Loucy (cell line): Measurements from ENCODE around the gene TMEM217.

Experiments used
- H2AFZ ChIP-seq: fragments of 200-600 bp; sonication (generic); 2 replicates; pipeline ENCODE4 v1.6.0; 2016; ENCODE audit warnings: antibody characterized with exemption, mild to moderate bottlenecking, low read length, moderate library complexity
- H3F3A ChIP-seq: fragments of 200-600 bp; 2 replicates; pipeline ENCODE4 v1.6.0; 2016; ENCODE audit warnings: antibody characterized with exemption, low read depth, mild to moderate bottlenecking
- H3K27me3 ChIP-seq: fragments of 200-600 bp; sonication (generic); 2 replicates; pipeline ENCODE4 v1.6.1; 2014; ENCODE audit warnings: low read length, mild to moderate bottlenecking; ENCODE audit not compliant: insufficient read depth, poor library complexity, severe bottlenecking
- H3K36me3 ChIP-seq: fragments of 200-600 bp; sonication (generic); 2 replicates; pipeline ENCODE4 v1.6.1; 2016; ENCODE audit warnings: low read length; ENCODE audit not compliant: insufficient read depth
- H3K4me1 ChIP-seq: fragments of 200-600 bp; sonication (generic); 2 replicates; pipeline ENCODE4 v1.5.1; 2014; ENCODE audit warnings: low read length, mild to moderate bottlenecking; ENCODE audit not compliant: insufficient read depth, poor library complexity, severe bottlenecking
- H3K4me2 ChIP-seq: fragments of 200-600 bp; sonication (generic); 2 replicates; pipeline ENCODE4 v1.6.0; 2014; ENCODE audit warnings: antibody characterized with exemption, low read length, low read depth, mild to moderate bottlenecking; ENCODE audit not compliant: poor library complexity, severe bottlenecking
- H3K4me3 ChIP-seq: fragments of 200-600 bp; sonication (generic); 2 replicates; pipeline ENCODE4 v1.5.1; 2014; ENCODE audit warnings: low read length, mild to moderate bottlenecking, mixed read lengths; ENCODE audit not compliant: poor library complexity, severe bottlenecking
- H3K79me2 ChIP-seq: fragments of 200-600 bp; sonication (generic); 2 replicates; pipeline ENCODE4 v1.6.1; 2014; ENCODE audit warnings: low read length; ENCODE audit not compliant: insufficient read depth
- H3K9ac ChIP-seq: fragments of 200-600 bp; sonication (generic); 2 replicates; pipeline ENCODE4 v1.6.0; 2014; ENCODE audit warnings: mild to moderate bottlenecking, low read depth, low read length, moderate library complexity; ENCODE audit not compliant: poor library complexity, severe bottlenecking
- H3K9me2 ChIP-seq: fragments of 200-600 bp; sonication (generic); replicated peaks from 2 replicates; pipeline ENCODE4 v1.6.1; 2016; ENCODE audit warnings: low read depth, low read length, mixed read lengths
- H3K9me3 ChIP-seq: fragments of 200-600 bp; sonication (generic); 2 replicates; pipeline ENCODE4 v1.6.1; 2014; ENCODE audit warnings: mild to moderate bottlenecking, antibody characterized with exemption, low read length, low read depth; ENCODE audit not compliant: insufficient read depth
- H4K20me1 ChIP-seq: fragments of 200-600 bp; sonication (generic); 2 replicates; pipeline ENCODE4 v1.6.0; 2014; ENCODE audit warnings: antibody characterized with exemption, low read length, mild to moderate bottlenecking; ENCODE audit not compliant: insufficient read depth, poor library complexity, severe bottlenecking
- EZH2phosphoT487 ChIP-seq: fragments of 200-600 bp; IDR thresholded peaks from 2 replicates; pipeline ENCODE4 v1.6.1; 2018; ENCODE audit warnings: antibody characterized with exemption, mild to moderate bottlenecking, moderate library complexity, borderline replicate concordance
- TF ChIP-seq, protein P1 (sequence below): fragments of 200-600 bp; sonication (generic); conservative IDR thresholded peaks from 2 replicates; pipeline ENCODE4 v1.5.1; 2014; ENCODE audit warnings: mild to moderate bottlenecking, antibody characterized with exemption, low read length

TMEM217 gene

DNA sequence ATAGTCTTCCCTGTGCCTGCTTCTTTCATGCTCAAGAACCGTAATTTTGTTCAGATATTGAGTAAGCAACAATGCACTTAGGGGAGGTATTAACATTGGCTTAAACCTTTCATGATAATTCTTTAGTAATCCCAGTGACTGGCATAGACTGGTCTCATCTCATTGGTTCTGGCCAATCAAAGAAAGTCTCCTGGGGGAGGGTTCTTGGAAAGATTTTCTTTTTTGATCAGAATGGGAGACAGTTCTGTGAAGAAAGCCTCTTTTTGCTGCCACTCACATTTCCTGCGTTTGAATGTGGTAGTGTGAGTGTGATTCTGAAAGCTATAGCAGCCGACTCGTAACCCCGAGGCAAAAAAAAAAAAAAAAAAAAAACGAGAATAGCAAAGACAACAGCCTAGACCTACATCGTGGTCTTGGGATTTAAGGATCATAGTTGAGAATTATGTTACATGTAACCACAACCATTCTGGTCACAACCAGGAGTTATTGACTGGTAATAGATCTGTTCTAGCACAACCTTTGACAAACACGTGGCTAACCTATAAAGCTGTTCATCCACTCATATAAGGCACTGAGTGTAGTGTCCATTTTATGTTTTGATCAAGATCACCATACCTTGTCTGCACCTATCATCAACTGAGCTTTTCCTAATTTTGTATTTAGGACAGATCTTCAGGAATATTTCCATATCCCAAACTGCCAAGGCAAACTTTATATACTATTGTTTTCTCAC, 15.1 kb upstream of the TMEM217 start:
- Histone ChIP-seq H3K36me3 (peaks cover 18% of the 10 kb centered on the region; the same call in 1 of the 2 replicates), H3K9ac (no peak overlapping the region), H3K4me2 (peak overlapping the region; percentile 35), H3K27me3 (no peaks in the 10 kb centered on the region), H3K4me3 (peak overlapping the region; percentile 1), H4K20me1 (peaks cover 9% of the 10 kb centered on the region), H3F3A (no peaks in the 10 kb centered on the region), H3K4me1 (peaks cover 26% of the 10 kb centered on the region), H3K79me2 (peaks cover 69% of the 10 kb centered on the region), H3K9me3 (no peaks in the 10 kb centered on the region), H3K9me2 (no peaks in the 10 kb centered on the region), H2AFZ (no peak overlapping the region)
- no peak for TF ChIP-seq EZH2phosphoT487
- TF ChIP-seq, protein P1, sequence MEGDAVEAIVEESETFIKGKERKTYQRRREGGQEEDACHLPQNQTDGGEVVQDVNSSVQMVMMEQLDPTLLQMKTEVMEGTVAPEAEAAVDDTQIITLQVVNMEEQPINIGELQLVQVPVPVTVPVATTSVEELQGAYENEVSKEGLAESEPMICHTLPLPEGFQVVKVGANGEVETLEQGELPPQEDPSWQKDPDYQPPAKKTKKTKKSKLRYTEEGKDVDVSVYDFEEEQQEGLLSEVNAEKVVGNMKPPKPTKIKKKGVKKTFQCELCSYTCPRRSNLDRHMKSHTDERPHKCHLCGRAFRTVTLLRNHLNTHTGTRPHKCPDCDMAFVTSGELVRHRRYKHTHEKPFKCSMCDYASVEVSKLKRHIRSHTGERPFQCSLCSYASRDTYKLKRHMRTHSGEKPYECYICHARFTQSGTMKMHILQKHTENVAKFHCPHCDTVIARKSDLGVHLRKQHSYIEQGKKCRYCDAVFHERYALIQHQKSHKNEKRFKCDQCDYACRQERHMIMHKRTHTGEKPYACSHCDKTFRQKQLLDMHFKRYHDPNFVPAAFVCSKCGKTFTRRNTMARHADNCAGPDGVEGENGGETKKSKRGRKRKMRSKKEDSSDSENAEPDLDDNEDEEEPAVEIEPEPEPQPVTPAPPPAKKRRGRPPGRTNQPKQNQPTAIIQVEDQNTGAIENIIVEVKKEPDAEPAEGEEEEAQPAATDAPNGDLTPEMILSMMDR, result no peak

DNA sequence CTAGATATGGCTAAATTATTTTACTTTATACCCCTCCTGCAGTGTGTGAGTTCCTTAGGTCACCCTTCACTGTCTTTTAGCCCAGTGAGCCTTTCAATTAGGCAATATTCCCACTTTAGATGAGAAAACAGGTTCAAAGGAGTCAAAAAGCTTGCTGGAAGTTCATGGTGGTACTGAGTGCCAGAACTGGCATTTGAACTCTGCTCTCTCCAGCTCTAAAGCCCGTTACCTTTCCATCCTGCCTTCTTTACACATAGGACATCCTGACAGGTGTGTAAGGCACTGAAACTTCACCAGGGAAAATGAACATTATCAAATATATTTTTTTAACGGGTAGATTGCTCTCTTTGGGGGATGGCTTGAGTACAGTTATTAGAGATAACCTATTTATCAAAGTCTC, 11.2 kb upstream of the TMEM217 start:
- Histone ChIP-seq H3K79me2 (peaks cover 72% of the 10 kb centered on the region), H3K9ac (no peak overlapping the region), H3K4me3 (no peak overlapping the region)

DNA sequence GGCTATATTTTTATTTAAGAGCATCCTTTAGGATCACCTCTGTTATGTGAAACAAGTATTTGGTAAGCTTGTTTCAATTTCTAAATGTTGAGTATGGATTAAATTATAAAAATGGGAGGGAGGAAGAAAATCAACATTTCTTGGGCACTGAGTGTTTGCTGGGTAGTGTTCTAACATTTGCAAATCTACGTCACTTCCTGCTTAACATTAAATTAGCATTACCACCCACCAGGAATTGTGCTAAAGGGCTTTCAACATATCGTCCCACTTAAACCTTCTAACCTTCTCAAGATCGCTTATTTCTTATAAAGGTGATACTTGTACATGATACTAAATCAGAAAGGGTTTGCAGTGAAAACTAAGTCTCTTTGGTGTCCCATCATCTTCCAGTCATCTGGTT, 7.9 kb upstream of the TMEM217 start:
- Histone ChIP-seq H3K79me2 (peaks cover 78% of the 10 kb centered on the region), H3K9me3 (no peaks in the 10 kb centered on the region), H4K20me1 (no peaks in the 10 kb centered on the region), H3K4me2 (peak overlapping the region; percentile 65), H3K4me1 (peaks cover 47% of the 10 kb centered on the region), H2AFZ (no peak overlapping the region), H3K9ac (no peak overlapping the region), H3K27me3 (no peaks in the 10 kb centered on the region), H3K9me2 (no peaks in the 10 kb centered on the region), H3K36me3 (peaks cover 10% of the 10 kb centered on the region; the same call in 1 of the 2 replicates), H3F3A (no peaks in the 10 kb centered on the region), H3K4me3 (no peak overlapping the region)
- TF ChIP-seq, protein P1, result no peak
- no peak for TF ChIP-seq EZH2phosphoT487

More for the DNA sequence above, 11.2 kb upstream of the TMEM217 start:
- no peak overlapping the region for H3K4me2 ChIP-seq
- H4K20me1 ChIP-seq, result peaks cover 9% of the 10 kb centered on the region
- H3F3A ChIP-seq, result no peaks in the 10 kb centered on the region
- H3K27me3 ChIP-seq, result no peaks in the 10 kb centered on the region
- peaks cover 13% of the 10 kb centered on the region; the same call in 1 of the 2 replicates for H3K36me3 ChIP-seq
- H3K9me3 ChIP-seq, result no peaks in the 10 kb centered on the region
- no peak overlapping the region for H2AFZ ChIP-seq
- H3K9me2 ChIP-seq, result no peaks in the 10 kb centered on the region
- TF ChIP-seq, protein P1, result no peak
- no peak for TF ChIP-seq EZH2phosphoT487
- H3K4me1 ChIP-seq, result peaks cover 38% of the 10 kb centered on the region
